ENCODE results near the gene SMAD4.

DNA sequence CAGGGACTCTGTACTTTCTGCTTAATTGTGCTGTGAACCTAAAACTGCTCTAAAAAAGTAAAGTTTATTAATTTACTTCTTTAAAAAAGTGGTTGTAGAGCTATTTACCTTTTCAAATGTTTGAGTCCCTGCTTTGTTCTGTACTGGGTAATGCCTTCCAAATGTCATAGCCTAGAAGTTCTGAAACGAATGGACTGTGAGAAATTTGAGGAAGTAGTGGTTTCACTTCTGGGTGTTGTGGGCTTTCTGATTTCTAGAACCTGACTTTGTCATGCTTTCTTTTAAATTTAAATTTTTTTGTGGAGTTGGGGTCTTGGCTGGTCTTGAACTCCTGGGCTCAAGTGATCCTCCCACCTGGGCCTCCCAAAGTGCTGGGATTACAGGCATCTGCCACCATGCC, 44.6 kb downstream of the SMAD4 start:
- TF ChIP-seq POLR2A (IDR thresholded peaks at IDR 0.05; ENCODE audit: low read depth, low read length) (no peak), POLR2AphosphoS5 (IDR thresholded peaks at IDR 0.05; ENCODE audit: low read depth, low read length) (no peak)
